Esophagus (tissue), 2 donors: ENCODE results near the gene PCNX1. TPM values are rescaled to one million over a fixed set of nuclear protein-coding genes. Genes with fewer than 3 reads are reported as not detected.

ENCODE experiments used
- H3K27ac ChIP-seq, 2 donors: one replicate each; pipeline ENCODE4 v1.5.1; 2013; ENCODE audit warnings: low read depth in 2 of 2, mild to moderate bottlenecking in 2 of 2, inconsistent platforms in 1 of 2, low read length in 1 of 2, moderate library complexity in 1 of 2
- H3K27me3 ChIP-seq, 2 donors: one replicate each; pipeline ENCODE4 v1.6.1; 2013; ENCODE audit warnings: low read length in 2 of 2, control low read depth in 1 of 2, mild to moderate bottlenecking in 1 of 2; ENCODE audit not compliant: insufficient read depth in 2 of 2, control insufficient read depth in 1 of 2
- H3K36me3 ChIP-seq, 2 donors: one replicate each; pipeline ENCODE4 v1.6.1; 2013; ENCODE audit warnings: low read length in 1 of 2; ENCODE audit not compliant: control insufficient read depth in 2 of 2, insufficient read depth in 2 of 2
- H3K4me1 ChIP-seq, 2 donors: one replicate each; pipeline ENCODE4 v1.6.1; 2013; ENCODE audit warnings: low read length in 1 of 2; ENCODE audit not compliant: control insufficient read depth in 2 of 2, insufficient read depth in 2 of 2
- H3K4me3 ChIP-seq, 2 donors: one replicate each; pipeline ENCODE4 v1.5.1; 2013; ENCODE audit warnings: low read length in 2 of 2, mild to moderate bottlenecking in 2 of 2, low read depth in 1 of 2, moderate library complexity in 1 of 2
- H3K9me3 ChIP-seq, 2 donors: one replicate each; pipeline ENCODE4 v1.6.1; 2013; ENCODE audit warnings: mild to moderate bottlenecking in 2 of 2, low read depth in 1 of 2, low read length in 1 of 2, moderate library complexity in 1 of 2; ENCODE audit not compliant: control insufficient read depth in 2 of 2, insufficient read depth in 1 of 2
- WGBS, 2 donors: extraction: QIAGEN DNeasy Blood & Tissue Kit; methylation state at CpG; one replicate each; pipeline ENCODE4 v1.1.7; 2013; 5-methylcytosine and 5-hydroxymethylcytosine counted together
- polyA plus RNA-seq, 2 donors: library from polyadenylated mRNA; stranded (reverse); fragments of 200-250 nt; gene quantifications; one replicate each; pipeline ENCODE4 v1.2.3, GENCODE V29; 2013
- donor health status: healthy with polysubstance abuse.
- donor health status: Bipolar disorder and iron deficiency.

PCNX1 gene
- polyA plus RNA-seq, 2 donors = 3.9 to 4.1 TPM

DNA sequence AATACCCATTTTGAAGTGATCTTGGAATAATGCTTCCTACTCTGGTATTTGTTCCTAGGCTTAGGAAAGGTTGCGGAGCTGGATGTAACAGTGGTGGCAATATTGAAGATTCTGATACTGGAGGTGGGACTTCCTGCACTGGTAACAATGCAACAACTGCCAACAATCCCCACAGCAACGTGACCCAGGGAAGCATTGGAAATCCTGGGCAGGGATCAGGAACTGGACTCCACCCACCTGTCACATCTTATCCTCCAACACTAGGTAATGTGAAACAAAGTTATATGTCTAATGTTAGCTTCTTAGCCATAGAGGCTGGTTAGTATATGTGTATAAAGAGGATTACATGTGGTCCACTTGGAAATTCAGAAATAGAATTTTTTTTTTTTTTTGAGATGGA, 197.9 kb downstream of the PCNX1 start:
- Histone ChIP-seq H3K27ac (no peak overlapping the region), H3K4me3 (no peak overlapping the region), H3K27me3 (no peaks in the 10 kb centered on the region), H3K4me1 (no peaks in the 10 kb centered on the region), H3K36me3 (peaks cover 5 to 18% of the 10 kb centered on the region in 2 donors), H3K9me3 (no peaks in the 10 kb centered on the region)
- 57 to 65% methylated on average over 2 of the region's 2 CpGs for WGBS, 2 donors

DNA sequence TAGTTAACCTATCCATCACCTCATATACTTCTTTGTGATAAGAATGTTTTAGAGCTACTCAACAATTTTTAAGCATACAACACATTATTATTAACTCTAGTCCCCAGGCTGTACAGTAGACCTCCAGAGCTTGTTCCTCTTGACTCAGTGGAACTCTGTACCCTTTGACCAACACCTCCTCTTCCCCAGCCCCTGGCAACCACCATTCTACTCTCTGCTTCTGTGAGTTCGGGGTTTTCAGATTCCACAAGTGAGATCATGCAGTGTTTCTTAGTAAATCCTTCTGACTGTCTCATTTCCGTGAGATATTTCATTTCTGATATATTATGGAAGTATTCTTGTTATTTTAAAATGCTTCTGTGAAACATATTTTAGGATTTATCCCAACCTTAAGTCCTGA, 200.7 kb downstream of the PCNX1 start:
- H3K4me1 ChIP-seq = no peaks in the 10 kb centered on the region
- no peak overlapping the region for H3K27ac ChIP-seq
- peaks cover 5 to 15% of the 10 kb centered on the region in 2 donors for H3K36me3 ChIP-seq
- H3K27me3 ChIP-seq = no peaks in the 10 kb centered on the region
- WGBS, 2 donors = 93 to 95% methylated on average over 2 of the region's 2 CpGs
- H3K4me3 ChIP-seq = no peak overlapping the region
- H3K9me3 ChIP-seq = no peaks in the 10 kb centered on the region

DNA sequence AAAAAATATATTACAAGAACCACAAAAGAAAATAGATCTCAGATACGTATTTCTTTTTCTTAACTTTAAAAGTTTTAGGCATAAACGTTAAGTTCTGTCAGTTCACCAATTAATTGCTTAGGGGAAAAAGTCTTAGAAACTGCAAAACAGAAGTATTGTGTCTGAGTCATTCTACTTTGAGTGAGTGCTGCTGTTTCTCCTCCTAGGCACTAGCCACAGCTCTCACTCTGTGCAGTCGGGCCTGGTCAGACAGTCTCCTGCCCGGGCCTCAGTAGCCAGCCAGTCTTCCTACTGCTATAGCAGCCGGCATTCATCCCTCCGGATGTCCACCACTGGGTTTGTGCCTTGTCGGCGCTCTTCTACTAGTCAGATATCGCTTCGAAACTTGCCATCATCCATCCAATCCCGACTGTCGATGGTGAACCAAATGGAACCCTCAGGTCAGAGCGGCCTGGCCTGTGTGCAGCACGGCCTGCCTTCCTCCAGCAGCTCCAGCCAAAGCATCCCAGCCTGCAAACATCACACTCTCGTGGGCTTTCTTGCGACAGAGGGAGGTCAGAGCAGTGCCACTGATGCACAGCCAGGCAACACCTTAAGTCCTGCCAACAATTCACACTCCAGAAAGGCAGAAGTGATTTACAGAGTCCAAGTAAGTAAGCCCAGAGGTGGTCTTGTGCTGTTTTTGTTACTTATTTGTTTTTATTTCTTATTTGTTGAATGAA, 201.3 kb downstream of the PCNX1 start:
- Histone ChIP-seq H3K27ac (no peak overlapping the region), H3K27me3 (no peaks in the 10 kb centered on the region), H3K4me3 (no peak overlapping the region), H3K9me3 (no peaks in the 10 kb centered on the region), H3K4me1 (no peaks in the 10 kb centered on the region), H3K36me3 (peaks cover 5 to 12% of the 10 kb centered on the region in 2 donors)
- WGBS, 2 donors = 90 to 95% methylated on average over 16 of the region's 16 CpGs

DNA sequence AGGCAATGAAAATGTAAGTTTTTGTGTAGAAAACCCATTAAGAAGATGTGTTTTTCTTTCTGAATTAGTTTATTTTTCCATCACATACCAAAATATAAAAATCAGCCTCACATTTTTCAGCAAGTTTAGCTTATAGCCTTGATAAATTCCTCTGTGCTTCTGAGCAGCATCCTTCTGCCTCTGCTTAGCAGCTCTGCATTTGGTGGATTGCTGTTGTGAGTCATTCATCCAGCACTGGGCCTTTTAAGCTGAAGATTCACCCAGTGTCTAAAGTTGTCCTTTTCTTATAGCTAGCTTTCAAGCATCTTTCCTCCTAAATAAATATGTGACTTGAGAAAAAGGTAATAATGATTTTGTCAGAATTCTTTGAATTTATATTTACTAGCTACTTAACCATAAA, 206.1 kb downstream of the PCNX1 start:
- Histone ChIP-seq H3K27me3 (no peaks in the 10 kb centered on the region), H3K4me1 (no peaks in the 10 kb centered on the region), H3K9me3 (no peaks in the 10 kb centered on the region), H3K36me3 (peaks cover 4 to 7% of the 10 kb centered on the region in 2 donors), H3K4me3 (no peak overlapping the region), H3K27ac (no peak overlapping the region)

DNA sequence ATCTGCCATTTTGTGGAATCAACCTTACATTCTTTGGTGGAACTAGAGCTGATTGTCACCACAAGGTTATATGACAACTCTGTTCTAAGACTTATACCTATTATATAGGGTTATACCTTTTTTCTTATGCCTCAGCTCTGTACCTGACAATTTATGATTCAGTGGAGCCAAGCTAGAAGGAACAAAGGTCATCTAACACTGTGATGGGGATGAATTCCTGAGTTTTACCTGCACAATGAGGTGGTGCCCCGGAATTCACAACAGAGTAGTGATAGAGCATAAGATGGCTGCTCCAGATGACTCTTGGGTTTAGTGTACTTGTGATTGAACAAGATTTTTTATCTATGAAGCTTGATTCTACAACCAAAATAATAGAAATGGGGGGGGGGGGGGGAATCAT, 207.3 kb downstream of the PCNX1 start:
- peaks cover 0 to 1% of the 10 kb centered on the region in 2 donors for H3K36me3 ChIP-seq
- no peaks in the 10 kb centered on the region for H3K9me3 ChIP-seq
- H3K27ac ChIP-seq = no peak overlapping the region
- H3K27me3 ChIP-seq = no peaks in the 10 kb centered on the region
- no peaks in the 10 kb centered on the region for H3K4me1 ChIP-seq
- no peak overlapping the region for H3K4me3 ChIP-seq
- 90 to 96% methylated on average over 1 of the region's 1 CpG for WGBS, 2 donors

DNA sequence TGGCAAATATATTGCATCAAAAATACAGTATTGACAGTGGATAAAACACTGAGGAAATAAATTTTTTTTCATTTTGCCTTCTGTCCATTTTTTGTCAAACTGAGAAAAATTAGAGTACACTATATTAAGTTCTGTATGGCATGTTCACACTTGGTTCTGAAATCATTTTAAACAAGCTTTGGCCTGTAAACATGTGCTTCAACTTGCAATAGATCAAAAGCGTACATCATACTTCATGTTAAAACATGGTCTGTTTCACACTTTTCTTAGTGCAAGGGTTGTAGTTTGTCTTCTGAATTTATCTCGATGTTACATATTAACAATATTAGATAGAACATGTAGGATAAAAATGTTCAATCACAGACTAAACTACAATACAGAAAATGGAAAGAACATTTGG, 208.0 kb downstream of the PCNX1 start:
- 64 to 83% methylated on average over 2 of the region's 2 CpGs for WGBS, 2 donors
- no peaks in the 10 kb centered on the region for H3K9me3 ChIP-seq
- H3K36me3 ChIP-seq = no peaks in the 10 kb centered on the region
- no peaks in the 10 kb centered on the region for H3K27me3 ChIP-seq
- no peaks in the 10 kb centered on the region for H3K4me1 ChIP-seq
- no peak overlapping the region for H3K4me3 ChIP-seq
- no peak overlapping the region for H3K27ac ChIP-seq

DNA sequence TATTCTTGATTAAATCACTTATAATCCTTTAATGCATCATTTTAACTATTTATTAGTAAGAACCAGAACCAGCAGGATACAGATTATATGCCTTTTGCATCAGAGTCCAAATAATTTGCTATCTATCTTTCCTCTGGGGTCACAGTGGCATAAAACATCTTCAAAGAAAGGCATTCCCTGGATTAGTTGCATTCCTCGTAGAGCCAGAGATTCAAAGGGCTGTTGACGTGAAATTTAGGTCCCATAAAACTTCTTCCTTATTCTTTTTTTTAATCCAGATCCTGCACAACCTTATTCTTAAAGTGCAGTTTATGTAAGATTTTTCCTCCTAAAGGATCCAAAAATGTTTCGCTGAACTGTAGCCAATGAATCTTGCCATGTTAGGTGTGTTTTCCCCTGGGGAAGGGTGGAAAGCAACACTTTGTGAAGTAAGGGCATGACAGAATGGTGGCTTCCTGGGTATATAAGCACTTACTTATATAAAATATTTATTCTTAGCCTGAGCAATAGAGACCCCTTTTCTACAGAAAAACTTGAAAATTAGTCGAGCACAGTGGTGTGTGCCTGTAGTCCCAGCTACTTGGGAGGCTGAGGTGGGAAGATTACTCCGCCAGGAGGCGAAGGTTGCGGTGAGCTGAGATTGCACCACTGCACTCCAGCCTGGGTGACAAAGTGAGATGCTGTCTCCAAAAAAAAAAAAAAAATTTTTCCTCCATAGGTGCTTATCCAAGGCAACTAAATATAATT, 208.7 kb downstream of the PCNX1 start:
- Histone ChIP-seq H3K27ac (no peak overlapping the region), H3K27me3 (no peaks in the 10 kb centered on the region), H3K9me3 (no peaks in the 10 kb centered on the region), H3K4me3 (no peak overlapping the region), H3K36me3 (no peaks in the 10 kb centered on the region), H3K4me1 (no peaks in the 10 kb centered on the region)
- 77 to 86% methylated on average over 7 of the region's 7 CpGs for WGBS, 2 donors

DNA sequence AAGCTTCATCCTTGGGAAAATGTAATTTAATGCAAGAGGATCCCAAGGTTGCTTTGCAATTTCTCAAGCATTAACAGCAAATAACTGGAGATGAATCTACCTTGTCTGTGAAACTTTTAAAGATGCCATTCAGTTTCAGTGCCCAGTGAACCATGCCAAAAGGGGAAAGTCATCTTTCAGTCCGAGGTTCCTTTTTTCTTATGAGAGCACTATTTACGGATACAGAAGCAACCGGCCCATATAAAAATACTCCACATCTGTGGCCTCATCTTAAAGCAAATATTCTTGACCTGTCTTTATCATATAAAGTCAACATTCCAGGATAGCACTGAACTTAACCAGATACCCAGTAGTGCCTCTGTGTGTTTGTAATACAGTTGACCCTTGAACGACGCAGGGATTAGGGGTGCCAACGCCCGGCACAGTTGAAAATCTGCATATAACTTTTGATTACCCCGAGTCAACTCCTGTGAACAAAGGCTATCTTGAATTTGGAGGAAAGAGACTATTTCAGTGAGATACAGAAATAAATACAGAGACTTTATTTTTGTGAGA, 209.4 kb downstream of the PCNX1 start:
- Histone ChIP-seq H3K27me3 (no peaks in the 10 kb centered on the region), H3K36me3 (no peaks in the 10 kb centered on the region), H3K4me3 (no peak overlapping the region), H3K9me3 (no peaks in the 10 kb centered on the region), H3K27ac (no peak overlapping the region), H3K4me1 (no peaks in the 10 kb centered on the region)
- whole genome bisulfite sequencing, 2 donors = 58 to 78% methylated on average over 8 of the region's 8 CpGs

DNA sequence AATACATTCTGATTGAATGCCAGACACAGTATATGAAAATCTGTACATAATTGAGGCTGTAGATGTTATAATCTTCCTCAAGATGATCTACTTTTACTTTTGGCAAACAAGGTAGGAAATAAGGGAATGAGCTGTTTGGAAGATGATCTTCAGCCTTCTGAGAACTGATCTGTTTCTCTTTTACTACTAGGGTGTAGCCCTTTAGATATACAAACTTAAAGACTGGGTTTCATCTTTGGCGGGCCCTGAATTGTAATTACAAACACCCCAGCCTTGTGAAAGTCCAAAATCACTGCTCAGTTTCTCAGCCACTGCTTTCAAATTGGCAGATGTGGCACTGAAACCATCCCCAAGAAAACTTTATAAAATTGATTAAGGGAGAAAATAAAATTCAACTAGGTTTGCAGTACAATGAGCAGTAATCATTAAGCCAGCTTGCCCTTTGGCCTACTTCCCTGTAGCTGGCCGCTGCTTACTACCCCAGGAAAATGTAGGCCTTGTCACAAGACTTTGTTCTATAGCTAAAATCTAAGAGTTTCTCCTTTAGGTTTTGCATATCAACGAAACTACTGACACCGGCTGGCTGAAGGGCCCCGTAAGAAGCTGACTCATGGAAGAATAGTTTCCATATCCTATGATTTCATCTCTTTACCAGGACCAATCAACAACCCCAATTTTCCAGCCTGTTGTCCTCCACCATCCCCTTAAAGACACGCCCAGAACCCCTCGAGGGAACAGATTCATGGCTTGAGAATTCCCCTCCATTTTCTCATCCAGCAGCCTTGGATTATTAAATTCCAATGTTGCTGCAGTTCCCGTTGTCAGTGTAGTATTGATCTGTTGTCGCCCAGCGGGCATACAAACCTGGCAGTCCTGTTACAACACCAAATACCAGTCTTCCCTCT, 210.8 kb downstream of the PCNX1 start:
- no peaks in the 10 kb centered on the region for H3K4me1 ChIP-seq
- no peak overlapping the region for H3K4me3 ChIP-seq
- no peaks in the 10 kb centered on the region for H3K9me3 ChIP-seq
- H3K27me3 ChIP-seq = no peaks in the 10 kb centered on the region
- no peak overlapping the region for H3K27ac ChIP-seq
- WGBS, 2 donors = 73 to 83% methylated on average over 10 of the region's 10 CpGs
- no peaks in the 10 kb centered on the region for H3K36me3 ChIP-seq
